ENCODE results near the gene C11orf42.

C11orf42 gene

DNA sequence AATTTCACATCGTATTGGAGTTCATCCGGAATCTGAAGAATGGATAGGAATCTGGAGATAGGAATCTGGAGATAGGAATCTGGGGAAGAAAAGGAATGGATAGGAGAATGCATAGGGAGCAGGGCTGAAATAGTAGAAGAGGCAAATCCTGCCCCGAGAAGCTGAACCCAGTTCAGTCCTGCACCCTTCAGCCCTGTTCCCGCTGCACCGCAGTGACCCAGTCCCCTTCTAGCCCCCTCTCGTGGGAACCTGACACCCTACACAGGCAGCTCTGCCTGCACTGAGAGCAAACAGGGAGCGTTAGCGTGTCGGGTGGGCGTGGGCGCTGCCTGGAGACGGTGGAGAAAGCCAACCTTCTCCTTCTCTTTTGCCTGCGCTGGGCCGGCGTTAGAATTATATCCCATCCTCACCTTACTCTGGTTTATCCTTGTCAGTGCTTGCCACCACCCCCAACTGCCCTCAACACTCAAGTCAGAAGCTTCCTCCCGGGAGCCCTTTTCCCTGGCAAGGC, 53.3 kb downstream of the C11orf42 start:
- DNase-seq, result no peak

DNA sequence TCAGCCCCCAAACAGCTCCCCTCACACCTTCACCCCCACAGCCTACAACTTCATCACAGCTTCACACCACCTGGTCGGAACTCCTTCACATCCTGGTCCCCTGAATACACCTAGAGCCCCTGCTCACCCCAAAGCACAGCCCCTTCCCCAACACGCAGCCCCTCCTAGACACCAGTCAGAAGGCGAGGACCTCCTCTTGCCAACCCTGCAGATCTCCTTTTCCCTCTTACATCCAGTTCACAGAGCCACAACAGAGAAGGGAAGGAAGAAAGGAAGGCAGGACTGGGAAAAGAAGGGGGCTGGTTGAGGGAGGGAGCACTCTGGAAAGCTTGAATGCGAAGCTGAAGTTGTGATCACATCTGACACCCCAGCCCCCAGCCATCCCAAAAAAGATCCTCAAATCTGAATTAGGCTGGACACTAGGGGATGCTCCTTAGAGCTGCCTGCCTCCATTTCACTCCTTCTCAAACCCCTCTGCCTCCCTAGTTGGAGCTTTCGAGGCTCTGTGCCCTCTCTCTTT, 54.9 kb downstream of the C11orf42 start:
- DNase-seq, result no peak

Measured in fibroblast of skin of abdomen (primary cell).